Aorta (tissue), 5 donors: Measurements from ENCODE around the gene ATXN1. TPM values are rescaled to one million over a fixed set of nuclear protein-coding genes. Genes with fewer than 3 reads are reported as not detected.

ENCODE experiments used
- ATAC-seq: fragments of 200-7000 bp; cut with Tn5 transposase; one replicate; pipeline ENCODE4 v1.9.1; 2022; ENCODE audit warnings: moderate library complexity; ENCODE audit not compliant: low FRiP score
- DNase-seq, 2 donors: peaks; one replicate each; pipeline ENCODE4 v3.0.0-alpha.2; 2020
- H3K27ac ChIP-seq, 2 donors: one replicate each; pipeline ENCODE4 v1.5.1; 2013; ENCODE audit warnings: low read length in 2 of 2, mild to moderate bottlenecking in 2 of 2, moderate library complexity in 2 of 2, control low read depth in 1 of 2, inconsistent platforms in 1 of 2, low read depth in 1 of 2
- H3K27me3 ChIP-seq, 2 donors: one replicate each; pipeline ENCODE4 v1.6.1; 2013; ENCODE audit warnings: control low read depth in 1 of 2, low read length in 1 of 2, mild to moderate bottlenecking in 1 of 2, moderate library complexity in 1 of 2; ENCODE audit not compliant: insufficient read depth in 2 of 2, control insufficient read depth in 1 of 2
- H3K36me3 ChIP-seq, 2 donors: one replicate each; pipeline ENCODE4 v1.6.1; 2013; ENCODE audit warnings: control low read depth in 1 of 2, low read length in 1 of 2, mild to moderate bottlenecking in 1 of 2; ENCODE audit not compliant: insufficient read depth in 2 of 2, control insufficient read depth in 1 of 2
- H3K4me1 ChIP-seq, 2 donors: one replicate each; pipeline ENCODE4 v1.6.1; 2013; ENCODE audit warnings: low read length in 2 of 2, control low read depth in 1 of 2, mild to moderate bottlenecking in 1 of 2, moderate library complexity in 1 of 2; ENCODE audit not compliant: insufficient read depth in 2 of 2, control insufficient read depth in 1 of 2
- H3K4me3 ChIP-seq, 2 donors: one replicate each; pipeline ENCODE4 v1.5.1; 2013; ENCODE audit warnings: low read length in 2 of 2, control low read depth in 1 of 2, mild to moderate bottlenecking in 1 of 2
- H3K9me3 ChIP-seq: one replicate; pipeline ENCODE4 v1.6.1; 2013; ENCODE audit warnings: mild to moderate bottlenecking, low read length; ENCODE audit not compliant: control insufficient read depth
- whole genome bisulfite sequencing, 2 donors: extraction: QIAGEN DNeasy Blood & Tissue Kit; methylation state at CpG; one replicate each; pipeline ENCODE4 v1.1.7; 2013; 5-methylcytosine and 5-hydroxymethylcytosine counted together
- intact Hi-C, 2 donors: fragments of 100-400 bp; cut with DNase I; formaldehyde crosslinking; loops; one replicate each; pipeline versions ENCODE4 v1.14.2 to v1.15.0; 2022
- polyA plus RNA-seq, 2 donors: library from polyadenylated mRNA; stranded (reverse); fragments of 200-250 nt; gene quantifications; one replicate each; pipeline ENCODE4 v1.2.3, GENCODE V29; 2013
- total RNA-seq, 2 donors: library from RNA; stranded (reverse); fragmentation: NEBNext Ultra II Directional; extraction: Animal tissue kit (Norgen Biotek cat#: 25700); gene quantifications; one replicate each; pipeline ENCODE4 v1.2.1, GENCODE V29; 2021
- donor health status: healthy with polysubstance abuse.
- donor health status: Bipolar disorder and iron deficiency.
- donor health status: DM: no; HTN: no; CAD: no.
- donor health status: DM: no; HTN: no; CAD: no.
- donor health status: DM: yes; HTN: yes; CAD: no.

Gene ATXN1
- total and polyA plus RNA-seq, 4 donors = 11.5 to 85.5 (median 45.8) TPM

- Histone ChIP-seq H3K4me1 (no peaks in the 10 kb centered on the region), H3K27me3 (no peaks in the 10 kb centered on the region), H3K36me3 (no peaks in the 10 kb centered on the region), H3K27ac (no peak overlapping the region), H3K4me3 (no peak overlapping the region), H3K9me3 (no peaks in the 10 kb centered on the region)
- intact Hi-C loops = no loop called here
- DNase-seq (no peak), ATAC-seq (no peak)
- 61 to 71% methylated on average over 27 of the region's 27 CpGs for WGBS, 2 donors
These were observed 458.3 kb downstream of the ATXN1 start for GRCh38 chr6:16302721-16303552.

GRCh38 chr6:16301511-16301910 lies 459.7 kb downstream of the ATXN1 start:
- peaks cover 0 to 2% of the 10 kb centered on the region in 2 donors for H3K36me3 ChIP-seq
- DNase-seq = no peak
- 80 to 81% methylated on average over 7 of the region's 7 CpGs for WGBS, 2 donors

DNA sequence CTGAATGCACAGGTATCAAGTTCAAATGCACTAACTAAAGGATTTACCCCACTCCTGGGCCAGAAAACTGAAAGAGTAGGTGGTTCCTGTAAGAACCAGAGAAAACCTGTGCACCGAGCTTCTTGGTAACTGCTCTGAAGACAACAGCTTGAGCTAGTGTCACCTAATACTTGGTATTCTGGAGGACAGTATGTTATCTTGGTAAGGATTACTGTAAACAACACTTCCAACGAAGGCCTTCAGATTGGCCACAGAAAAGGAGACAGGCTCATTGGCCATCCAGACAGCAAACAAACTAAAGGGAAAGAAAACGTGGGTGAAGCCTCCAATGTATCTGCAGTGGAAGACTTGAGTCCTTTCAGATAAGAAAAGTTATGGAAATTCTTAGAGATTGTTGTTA lies 461.4 kb downstream of the ATXN1 start:
- peaks cover 0 to 2% of the 10 kb centered on the region in 2 donors for H3K36me3 ChIP-seq
- H3K27me3 ChIP-seq = no peaks in the 10 kb centered on the region
- ATAC-seq (no peak), DNase-seq (no peak)
- no peak overlapping the region for H3K4me3 ChIP-seq
- H3K27ac ChIP-seq = no peak overlapping the region
- H3K9me3 ChIP-seq = no peaks in the 10 kb centered on the region
- intact Hi-C loops = no loop called here
- no peaks in the 10 kb centered on the region for H3K4me1 ChIP-seq
- WGBS, 2 donors = 86% methylated on average over 3 of the region's 3 CpGs

More at GRCh38 chr6:16301511-16301910, 459.7 kb downstream of the ATXN1 start:
- Histone ChIP-seq H3K9me3 (no peaks in the 10 kb centered on the region), H3K4me3 (no peak overlapping the region), H3K27ac (no peak overlapping the region), H3K4me1 (no peaks in the 10 kb centered on the region), H3K27me3 (no peaks in the 10 kb centered on the region)
- intact Hi-C loops = no loop called here
- no peak for ATAC-seq

DNA sequence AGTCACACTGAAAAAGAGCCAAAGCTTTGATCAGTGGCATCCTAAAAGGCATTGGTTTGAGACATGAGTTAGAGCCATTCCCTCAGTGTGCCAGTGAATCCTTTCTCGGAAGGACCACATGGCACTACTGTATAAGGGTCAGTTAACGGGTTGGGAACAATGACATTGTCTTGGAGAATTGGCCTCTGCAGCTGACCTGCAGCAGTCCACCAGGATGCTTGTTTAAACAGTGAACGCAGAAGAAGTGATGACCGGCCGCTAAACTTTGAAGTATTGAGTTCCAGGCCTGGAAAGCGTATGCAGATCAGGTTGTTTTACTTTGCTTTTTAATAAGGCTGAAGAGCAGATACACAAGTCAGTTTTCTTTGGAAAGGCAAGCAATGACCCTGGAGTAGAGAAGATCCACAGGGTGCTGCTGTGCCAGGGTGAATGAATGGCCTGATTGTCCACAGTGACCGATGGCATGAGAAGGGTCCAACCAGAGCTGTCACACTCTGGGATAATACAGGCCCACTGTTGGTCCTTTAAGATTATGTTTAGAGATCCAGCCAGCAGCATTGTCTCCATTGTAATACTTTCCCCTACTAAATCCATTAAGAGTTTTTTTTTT lies 465.1 kb downstream of the ATXN1 start:
- Histone ChIP-seq H3K27me3 (no peaks in the 10 kb centered on the region), H3K36me3 (peaks cover 0 to 5% of the 10 kb centered on the region in 2 donors), H3K4me1 (no peaks in the 10 kb centered on the region), H3K27ac (no peak overlapping the region), H3K4me3 (no peak overlapping the region), H3K9me3 (no peaks in the 10 kb centered on the region)
- DNase-seq (no peak), ATAC-seq (no peak)
- intact Hi-C loops = no loop called here
- 94% methylated on average over 7 of the region's 7 CpGs for WGBS, 2 donors

- no peaks in the 10 kb centered on the region for H3K9me3 ChIP-seq
- no peak overlapping the region for H3K4me3 ChIP-seq
- no peaks in the 10 kb centered on the region for H3K27me3 ChIP-seq
- 86% methylated on average over 5 of the region's 5 CpGs for WGBS, 2 donors
- DNase-seq (no peak), ATAC-seq (no peak)
- intact Hi-C loops = no loop called here
- H3K4me1 ChIP-seq = no peaks in the 10 kb centered on the region
- H3K36me3 ChIP-seq = peaks cover 0 to 5% of the 10 kb centered on the region in 2 donors
- no peak overlapping the region for H3K27ac ChIP-seq
These were observed 465.8 kb downstream of the ATXN1 start for GRCh38 chr6:16295471-16295870.

DNA sequence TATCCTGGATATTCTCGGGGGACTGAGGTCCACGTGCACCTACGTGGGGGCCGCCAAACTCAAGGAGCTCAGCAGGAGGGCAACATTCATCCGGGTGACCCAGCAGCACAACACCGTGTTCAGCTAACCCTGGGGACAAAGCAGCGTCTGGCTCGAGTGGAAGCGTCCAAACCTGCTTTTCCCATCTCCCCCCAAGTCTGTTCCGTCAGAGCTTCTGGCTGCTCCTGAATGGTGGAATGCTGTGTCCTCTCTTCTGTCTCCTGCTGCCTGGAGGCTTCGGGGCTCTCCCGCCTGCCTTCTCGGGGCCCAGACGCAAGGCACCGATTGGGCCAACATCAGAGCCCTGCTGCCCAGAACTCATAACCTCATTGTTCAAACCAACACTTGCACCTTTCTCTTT lies 466.2 kb downstream of the ATXN1 start:
- WGBS, 2 donors = 84 to 85% methylated on average over 15 of the region's 15 CpGs
- Histone ChIP-seq H3K36me3 (peaks cover 0 to 5% of the 10 kb centered on the region in 2 donors), H3K9me3 (no peaks in the 10 kb centered on the region), H3K27me3 (no peaks in the 10 kb centered on the region), H3K4me3 (no peak overlapping the region), H3K27ac (no peak overlapping the region), H3K4me1 (no peaks in the 10 kb centered on the region)
- intact Hi-C loops = no loop called here
- ATAC-seq (no peak), DNase-seq (no peak)

DNA sequence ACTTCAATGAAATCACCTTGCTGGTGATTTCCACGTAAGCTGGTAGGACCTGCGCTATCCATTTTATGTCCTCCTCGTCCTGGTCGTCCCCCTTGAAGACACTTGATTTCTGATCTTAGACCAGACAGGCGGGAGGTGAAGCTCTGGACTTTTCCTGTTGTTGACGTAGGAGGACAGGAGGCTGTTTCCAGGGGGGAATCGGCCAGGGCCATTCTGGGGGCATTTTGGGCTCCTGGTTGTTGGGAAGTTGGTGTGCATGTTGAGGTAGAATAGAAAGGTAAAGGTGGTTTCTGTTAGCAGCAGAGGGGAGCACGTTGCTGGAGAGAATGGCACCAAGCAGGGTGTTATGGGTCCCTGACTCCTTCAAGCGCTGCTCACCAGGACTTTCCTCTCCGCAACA lies 466.9 kb downstream of the ATXN1 start:
- intact Hi-C loops = no loop called here
- Histone ChIP-seq H3K36me3 (peaks cover 0 to 5% of the 10 kb centered on the region in 2 donors), H3K9me3 (no peaks in the 10 kb centered on the region), H3K4me3 (no peak overlapping the region), H3K27ac (no peak overlapping the region), H3K27me3 (no peaks in the 10 kb centered on the region), H3K4me1 (no peaks in the 10 kb centered on the region)
- ATAC-seq = no peak
- DNase-seq = no peak
- 90 to 91% methylated on average over 10 of the region's 10 CpGs for WGBS, 2 donors

DNA sequence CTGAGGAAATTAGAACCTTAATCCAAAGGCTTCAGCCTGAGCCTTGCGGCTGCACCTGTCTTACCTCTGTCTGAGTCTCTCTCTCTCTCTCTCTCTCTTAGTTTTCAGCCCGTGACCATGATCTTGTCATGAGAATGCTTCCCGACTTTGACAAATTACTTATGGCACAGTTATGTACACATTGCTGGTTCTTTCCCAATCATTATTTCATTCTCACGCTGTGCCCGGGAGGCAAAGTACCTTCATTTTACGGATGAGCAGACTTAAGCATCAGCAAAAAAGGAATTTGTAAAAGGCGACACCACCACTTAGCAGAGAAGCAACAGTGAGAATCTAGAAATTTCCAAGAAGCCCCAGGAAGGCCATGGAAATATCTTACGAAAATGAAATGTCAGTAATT lies 468.3 kb downstream of the ATXN1 start:
- Histone ChIP-seq H3K4me3 (no peak overlapping the region), H3K4me1 (no peaks in the 10 kb centered on the region), H3K27me3 (no peaks in the 10 kb centered on the region), H3K27ac (no peak overlapping the region), H3K36me3 (peaks cover 0 to 6% of the 10 kb centered on the region in 2 donors), H3K9me3 (no peaks in the 10 kb centered on the region)
- ATAC-seq (no peak), DNase-seq (no peak)
- intact Hi-C loops = no loop called here
- 84 to 92% methylated on average over 8 of the region's 8 CpGs for WGBS, 2 donors

DNA sequence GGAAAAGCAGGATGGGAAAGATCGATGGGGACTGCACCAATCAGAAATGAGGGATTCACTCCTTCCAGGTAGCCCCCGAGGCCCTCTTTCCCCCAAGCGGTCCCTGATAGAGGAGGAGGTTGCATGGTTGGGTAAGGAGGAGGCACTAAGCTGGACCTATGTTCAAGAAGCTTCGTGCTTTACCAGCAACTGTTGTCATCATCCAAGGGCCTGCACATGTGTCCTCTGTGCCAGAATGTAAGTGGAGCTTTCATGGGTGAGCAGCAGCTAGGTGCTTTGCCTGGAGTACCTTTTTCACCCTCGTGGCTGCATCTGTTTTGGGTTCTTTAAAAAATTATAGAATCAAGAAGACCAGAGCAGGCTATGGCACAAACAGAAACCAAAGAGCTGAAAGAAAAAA lies 468.8 kb downstream of the ATXN1 start:
- Histone ChIP-seq H3K9me3 (no peaks in the 10 kb centered on the region), H3K27ac (no peak overlapping the region), H3K4me3 (no peak overlapping the region), H3K4me1 (no peaks in the 10 kb centered on the region), H3K36me3 (peaks cover 0 to 4% of the 10 kb centered on the region in 2 donors), H3K27me3 (no peaks in the 10 kb centered on the region)
- no peak for DNase-seq
- intact Hi-C loops = no loop called here
- WGBS, 2 donors = 78 to 90% methylated on average over 5 of the region's 5 CpGs
- no peak for ATAC-seq
